ENCODE data around the gene SOX5.

- TF ChIP-seq EZH2 (IDR thresholded peaks at IDR 0.05) (no peak), RAD21 (IDR thresholded peaks at IDR 0.05; ENCODE audit: low read depth) (no peak), POLR2A (IDR thresholded peaks at IDR 0.05; ENCODE audit: borderline replicate concordance, extremely low read depth, insufficient read depth, insufficient read length) (no peak), POLR2AphosphoS5 (IDR thresholded peaks at IDR 0.05; ENCODE audit: low read depth, low read length) (no peak)
These were observed 81.7 kb downstream of the SOX5 start for GRCh38 chr12:23867794-23868193.
